H9 (cell line): ENCODE data around the gene STAU1. TPM values are rescaled to one million over a fixed set of nuclear protein-coding genes. Genes with fewer than 3 reads are reported as not detected.

Source experiments
- DNase-seq: peaks from one replicate; pipeline ENCODE4 v3.0.0-alpha.2; 2017
- H2AFZ ChIP-seq: one replicate; pipeline ENCODE4 v1.6.1; 2013; ENCODE audit warnings: mild to moderate bottlenecking, low read length, control low read depth, moderate library complexity
- H2AK5ac ChIP-seq: 2 replicates; pipeline ENCODE4 v1.6.1; 2013; ENCODE audit warnings: low read length, control low read depth, mixed read lengths; ENCODE audit not compliant: insufficient read length
- H2BK120ac ChIP-seq: one replicate; pipeline ENCODE4 v1.6.1; 2013; ENCODE audit warnings: low read depth, mild to moderate bottlenecking, low read length, control low read depth, inconsistent platforms; ENCODE audit not compliant: poor library complexity, severe bottlenecking
- H2BK12ac ChIP-seq: 2 replicates; pipeline ENCODE4 v1.6.1; 2013; ENCODE audit warnings: low read length, control low read depth, mixed read lengths, low read depth; ENCODE audit not compliant: insufficient read length
- H2BK15ac ChIP-seq: 2 replicates; pipeline ENCODE4 v1.6.1; 2013; ENCODE audit warnings: low read depth, low read length, control low read depth
- H2BK20ac ChIP-seq: one replicate; pipeline ENCODE4 v1.6.1; 2013; ENCODE audit warnings: low read depth, mild to moderate bottlenecking, low read length, control low read depth, inconsistent platforms; ENCODE audit not compliant: poor library complexity, severe bottlenecking
- H2BK5ac ChIP-seq: 2 replicates; pipeline ENCODE4 v1.6.1; 2013; ENCODE audit warnings: low read length, control low read depth, mixed read lengths; ENCODE audit not compliant: insufficient read length
- H3K14ac ChIP-seq: 2 replicates; pipeline ENCODE4 v1.6.1; 2013; ENCODE audit warnings: low read length, control low read depth; ENCODE audit not compliant: insufficient read depth
- H3K18ac ChIP-seq: 2 replicates; pipeline ENCODE4 v1.6.1; 2013; ENCODE audit warnings: low read depth, mild to moderate bottlenecking, mixed read lengths, low read length, control low read depth; ENCODE audit not compliant: insufficient read length
- H3K23ac ChIP-seq: 2 replicates; pipeline ENCODE4 v1.6.1; 2013; ENCODE audit warnings: low read length, control low read depth, mixed read lengths, low read depth; ENCODE audit not compliant: insufficient read length
- H3K23me2 ChIP-seq: 2 replicates; pipeline ENCODE4 v1.6.1; 2013; ENCODE audit warnings: low read depth, mild to moderate bottlenecking, mixed read lengths, low read length, control low read depth; ENCODE audit not compliant: insufficient read length, poor library complexity, severe bottlenecking
- H3K27ac ChIP-seq: 2 replicates; pipeline ENCODE4 v1.5.1; 2013; ENCODE audit warnings: low read length, control low read depth, mixed read lengths, low read depth; ENCODE audit not compliant: insufficient read length
- H3K27me3 ChIP-seq: 2 replicates; pipeline ENCODE4 v1.6.1; 2013; ENCODE audit warnings: low read length, control low read depth, inconsistent platforms; ENCODE audit not compliant: insufficient read depth
- H3K4ac ChIP-seq: 2 replicates; pipeline ENCODE4 v1.6.1; 2013; ENCODE audit warnings: low read depth, mild to moderate bottlenecking, control low read depth, inconsistent platforms, low read length, moderate library complexity
- H3K4me1 ChIP-seq: 2 replicates; pipeline ENCODE4 v1.6.1; 2013; ENCODE audit warnings: low read length, control low read depth, inconsistent platforms; ENCODE audit not compliant: insufficient read depth
- H3K4me2 ChIP-seq: 2 replicates; pipeline ENCODE4 v1.6.1; 2013; ENCODE audit warnings: low read length, control low read depth, mixed read lengths; ENCODE audit not compliant: insufficient read length, insufficient read depth
- H3K56ac ChIP-seq: 2 replicates; pipeline ENCODE4 v1.6.1; 2013; ENCODE audit warnings: low read depth, mild to moderate bottlenecking, mixed read lengths, low read length, control low read depth; ENCODE audit not compliant: insufficient read length
- H3K79me1 ChIP-seq: 2 replicates; pipeline ENCODE4 v1.6.1; 2013; ENCODE audit warnings: low read depth, mild to moderate bottlenecking, moderate library complexity, low read length, control low read depth, inconsistent platforms; ENCODE audit not compliant: insufficient read depth, poor library complexity, severe bottlenecking
- H3K79me2 ChIP-seq: 2 replicates; pipeline ENCODE4 v1.6.1; 2013; ENCODE audit warnings: low read length, control low read depth, inconsistent platforms; ENCODE audit not compliant: insufficient read depth
- H3K9ac ChIP-seq: 2 replicates; pipeline ENCODE4 v1.6.1; 2013; ENCODE audit warnings: low read length, control low read depth, mixed read lengths; ENCODE audit not compliant: insufficient read length; ENCODE audit errors: extremely low read depth
- H3K9me3 ChIP-seq: one replicate; pipeline ENCODE4 v1.6.1; 2013; ENCODE audit warnings: low read depth, low read length, inconsistent platforms; ENCODE audit not compliant: control insufficient read depth
- H3T11ph ChIP-seq: one replicate; pipeline ENCODE4 v1.6.1; 2013; ENCODE audit warnings: mild to moderate bottlenecking, low read length, control low read depth, inconsistent platforms
- H4K20me1 ChIP-seq: one replicate; pipeline ENCODE4 v1.6.1; 2013; ENCODE audit not compliant: control insufficient read depth, insufficient read length, insufficient read depth
- H4K5ac ChIP-seq: 2 replicates; pipeline ENCODE4 v1.6.1; 2013; ENCODE audit warnings: low read depth, mild to moderate bottlenecking, mixed read lengths, low read length, control low read depth; ENCODE audit not compliant: insufficient read length
- H4K8ac ChIP-seq: replicated peaks from 2 replicates; pipeline ENCODE4 v1.6.1; 2013; ENCODE audit warnings: low read length, control low read depth, mixed read lengths, low read depth; ENCODE audit not compliant: insufficient read length
- H4K91ac ChIP-seq: 2 replicates; pipeline ENCODE4 v1.6.1; 2013; ENCODE audit warnings: low read depth, mild to moderate bottlenecking, moderate library complexity, mixed read lengths, low read length, control low read depth; ENCODE audit not compliant: insufficient read length
- H3K27ac Mint-ChIP-seq, 3 experiments: 2 replicates in 2 of 3; 3 replicates in 1 of 3; pipeline ENCODE4 v1.8.0; 2020 to 2021; ENCODE audit warnings: mixed read lengths in 3 of 3, mild to moderate bottlenecking in 1 of 3, moderate library complexity in 1 of 3
- H3K27me3 Mint-ChIP-seq: 2 replicates; pipeline ENCODE4 v1.8.0; 2021; ENCODE audit warnings: low read depth, mild to moderate bottlenecking, moderate library complexity, mixed read lengths
- H3K36me3 Mint-ChIP-seq, 3 experiments: 2 replicates in 2 of 3; 3 replicates in 1 of 3; pipeline ENCODE4 v1.8.0; 2020 to 2021; ENCODE audit warnings: low read depth in 3 of 3, mixed read lengths in 3 of 3; ENCODE audit not compliant: insufficient read depth in 1 of 3
- H3K4me1 Mint-ChIP-seq, 2 experiments: 2 replicates each; pipeline ENCODE4 v1.8.0; 2020; ENCODE audit warnings: mixed read lengths in 2 of 2
- H3K4me3 Mint-ChIP-seq, 2 experiments: 2 replicates in 1 of 2; 3 replicates in 1 of 2; pipeline ENCODE4 v1.8.0; 2020 to 2021; ENCODE audit warnings: mild to moderate bottlenecking in 2 of 2, mixed read lengths in 2 of 2, moderate library complexity in 1 of 2
- H3K9me3 Mint-ChIP-seq, 2 experiments: 2 replicates in 1 of 2; 3 replicates in 1 of 2; pipeline ENCODE4 v1.8.0; 2020; ENCODE audit warnings: mild to moderate bottlenecking in 2 of 2, mixed read lengths in 2 of 2, moderate library complexity in 1 of 2
- WGBS: extraction: QIAGEN DNeasy Blood & Tissue Kit; methylation state at CpG from one replicate; pipeline ENCODE4 v1.1.7; 2013; ENCODE audit warnings: missing lambda C conversion rate, low lambda C conversion rate, mixed read lengths; ENCODE audit not compliant: insufficient read length; ENCODE audit errors: extremely low coverage; 5-methylcytosine and 5-hydroxymethylcytosine counted together
- total RNA-seq: library from RNA; stranded (reverse); gene quantifications from 2 replicates; pipeline ENCODE4 v1.2.1, GENCODE V29; 2021
- TF ChIP-seq, protein P1 (sequence below): fragments of 200-600 bp; sonication (generic); conservative IDR thresholded peaks from 3 replicates; pipeline ENCODE4 v1.8.0; 2021; ENCODE audit warnings: antibody characterized with exemption, mild to moderate bottlenecking

The STAU1 gene
- total RNA-seq, 1 experiment from 2014 or later, result 106 TPM

DNA sequence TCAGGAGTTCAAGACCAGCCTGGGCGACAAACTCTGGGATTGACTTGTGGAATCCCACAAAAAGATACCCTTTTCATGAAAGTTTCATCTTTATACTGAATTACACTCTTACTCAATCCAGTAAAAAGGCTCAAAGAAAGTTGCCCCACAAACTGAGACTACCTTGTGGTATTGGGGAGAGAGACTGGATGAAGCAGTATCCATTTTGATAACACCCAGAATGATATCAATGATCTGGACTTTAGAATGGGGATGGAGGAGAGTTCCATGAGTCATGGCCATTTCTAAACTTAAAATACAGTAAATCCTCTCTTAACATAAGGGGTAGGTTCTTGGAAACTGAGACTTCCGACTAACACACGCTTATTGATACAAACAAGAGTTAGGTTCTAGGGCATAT is 4.7 kb downstream of the STAU1 start:
- no peak overlapping the region for H4K8ac ChIP-seq
- H4K5ac ChIP-seq, result no peak overlapping the region
- H3K27me3 ChIP-seq, result no peaks in the 10 kb centered on the region
- H3K4ac ChIP-seq, result no peak overlapping the region
- TF ChIP-seq, protein P1, sequence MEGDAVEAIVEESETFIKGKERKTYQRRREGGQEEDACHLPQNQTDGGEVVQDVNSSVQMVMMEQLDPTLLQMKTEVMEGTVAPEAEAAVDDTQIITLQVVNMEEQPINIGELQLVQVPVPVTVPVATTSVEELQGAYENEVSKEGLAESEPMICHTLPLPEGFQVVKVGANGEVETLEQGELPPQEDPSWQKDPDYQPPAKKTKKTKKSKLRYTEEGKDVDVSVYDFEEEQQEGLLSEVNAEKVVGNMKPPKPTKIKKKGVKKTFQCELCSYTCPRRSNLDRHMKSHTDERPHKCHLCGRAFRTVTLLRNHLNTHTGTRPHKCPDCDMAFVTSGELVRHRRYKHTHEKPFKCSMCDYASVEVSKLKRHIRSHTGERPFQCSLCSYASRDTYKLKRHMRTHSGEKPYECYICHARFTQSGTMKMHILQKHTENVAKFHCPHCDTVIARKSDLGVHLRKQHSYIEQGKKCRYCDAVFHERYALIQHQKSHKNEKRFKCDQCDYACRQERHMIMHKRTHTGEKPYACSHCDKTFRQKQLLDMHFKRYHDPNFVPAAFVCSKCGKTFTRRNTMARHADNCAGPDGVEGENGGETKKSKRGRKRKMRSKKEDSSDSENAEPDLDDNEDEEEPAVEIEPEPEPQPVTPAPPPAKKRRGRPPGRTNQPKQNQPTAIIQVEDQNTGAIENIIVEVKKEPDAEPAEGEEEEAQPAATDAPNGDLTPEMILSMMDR, result no peak
- no peak overlapping the region for H3K56ac ChIP-seq
- H3K27ac Mint-ChIP-seq, result no peak overlapping the region
- no peak overlapping the region for H2BK20ac ChIP-seq
- H3K4me3 Mint-ChIP-seq, result no peak overlapping the region
- H3K14ac ChIP-seq, result no peak overlapping the region
- H3K27me3 Mint-ChIP-seq, result no peaks in the 10 kb centered on the region
- no peaks in the 10 kb centered on the region for H4K20me1 ChIP-seq
- no peak overlapping the region for H3K23ac ChIP-seq
- H2BK5ac ChIP-seq, result no peak overlapping the region
- WGBS, result no CpG with 5 or more reads among the region's 3 CpGs
- H2BK120ac ChIP-seq, result no peak overlapping the region
- H3K9ac ChIP-seq, result no peak overlapping the region
- DNase-seq, result no peak
- no peaks in the 10 kb centered on the region; the same call in 1 of the 2 replicates for H3K4me1 ChIP-seq
- H2AK5ac ChIP-seq, result no peak overlapping the region
- H4K91ac ChIP-seq, result no peak overlapping the region
- H3K9me3 ChIP-seq, result no peaks in the 10 kb centered on the region
- no peak overlapping the region for H2BK15ac ChIP-seq
- H3K27ac ChIP-seq, result no peak overlapping the region
- peaks cover 9% of the 10 kb centered on the region for H3K23me2 ChIP-seq
- peaks cover 51% of the 10 kb centered on the region for H3K79me2 ChIP-seq
- H3K18ac ChIP-seq, result no peak overlapping the region
- no peak overlapping the region for H3K4me2 ChIP-seq
- no peak overlapping the region for H2BK12ac ChIP-seq
- peaks cover 7% of the 10 kb centered on the region for H3K79me1 ChIP-seq
- H2AFZ ChIP-seq, result no peak overlapping the region
- peaks cover 39 to 45% of the 10 kb centered on the region in 2 experiments for H3K4me1 Mint-ChIP-seq
- H3K9me3 Mint-ChIP-seq, result no peaks in the 10 kb centered on the region
- no peak overlapping the region for H3T11ph ChIP-seq
- H3K36me3 Mint-ChIP-seq, result peaks cover 0 to 4% (median under 1%) of the 10 kb centered on the region in 3 experiments; a peak in 3 of 7 replicates
